EL (cell line): ENCODE data around the gene EPB41L1.

Experiments used
- DNase-seq: peaks from one replicate; pipeline ENCODE4 v3.0.0-alpha.2; 2016

Gene EPB41L1

GRCh38 chr20:36197271-36197670 is 42.7 kb downstream of the EPB41L1 start:
- no peak for DNase-seq

GRCh38 chr20:36199345-36200257 is 45.1 kb downstream of the EPB41L1 start:
- peak; percentile 75 for DNase-seq

GRCh38 chr20:36200451-36200850 is 45.9 kb downstream of the EPB41L1 start:
- no peak for DNase-seq

- no peak for DNase-seq
These were observed 46.7 kb downstream of the EPB41L1 start for GRCh38 chr20:36201198-36201597.

- peak; percentile 52 for DNase-seq
These were observed 48.4 kb downstream of the EPB41L1 start for GRCh38 chr20:36202891-36203338.

- no peak for DNase-seq
These were observed 49.3 kb downstream of the EPB41L1 start for GRCh38 chr20:36203861-36204260.

- no peak for DNase-seq
These were observed 50.5 kb downstream of the EPB41L1 start for GRCh38 chr20:36205026-36205425.

- no peak for DNase-seq
These were observed 51.5 kb downstream of the EPB41L1 start for GRCh38 chr20:36206068-36206467.

- DNase-seq, result no peak
These were observed 52.1 kb downstream of the EPB41L1 start for GRCh38 chr20:36206641-36207040.

- DNase-seq, result no peak
These were observed 53.1 kb downstream of the EPB41L1 start for GRCh38 chr20:36207602-36208001.

GRCh38 chr20:36208257-36208656 is 53.7 kb downstream of the EPB41L1 start:
- DNase-seq, result no peak

GRCh38 chr20:36210436-36211021 is 56.0 kb downstream of the EPB41L1 start:
- DNase-seq, result no peak

- DNase-seq, result no peak
These were observed 58.8 kb downstream of the EPB41L1 start for GRCh38 chr20:36213362-36213761.

- DNase-seq, result peak; percentile 44
These were observed 60.2 kb downstream of the EPB41L1 start for GRCh38 chr20:36214684-36215256.

- DNase-seq, result no peak
These were observed 61.2 kb downstream of the EPB41L1 start for GRCh38 chr20:36215778-36216177.

- no peak for DNase-seq
These were observed 61.9 kb downstream of the EPB41L1 start for GRCh38 chr20:36216314-36217025.

- no peak for DNase-seq
These were observed 62.7 kb downstream of the EPB41L1 start for GRCh38 chr20:36217226-36217625.

- no peak for DNase-seq
These were observed 64.0 kb downstream of the EPB41L1 start for GRCh38 chr20:36218380-36219064.

GRCh38 chr20:36219671-36220220 is 65.2 kb downstream of the EPB41L1 start:
- no peak for DNase-seq

- DNase-seq, result no peak
These were observed 71.1 kb downstream of the EPB41L1 start for GRCh38 chr20:36225666-36226065.

- no peak for DNase-seq
These were observed 74.2 kb downstream of the EPB41L1 start for GRCh38 chr20:36228770-36229169.

GRCh38 chr20:36230019-36230418 is 75.5 kb downstream of the EPB41L1 start:
- DNase-seq, result no peak
